8988T (cell line): ENCODE measurements around the gene ZFHX3.

ENCODE experiments used
- DNase-seq: peaks from one replicate; pipeline ENCODE4 v3.0.0; 2011

ZFHX3 gene

DNA sequence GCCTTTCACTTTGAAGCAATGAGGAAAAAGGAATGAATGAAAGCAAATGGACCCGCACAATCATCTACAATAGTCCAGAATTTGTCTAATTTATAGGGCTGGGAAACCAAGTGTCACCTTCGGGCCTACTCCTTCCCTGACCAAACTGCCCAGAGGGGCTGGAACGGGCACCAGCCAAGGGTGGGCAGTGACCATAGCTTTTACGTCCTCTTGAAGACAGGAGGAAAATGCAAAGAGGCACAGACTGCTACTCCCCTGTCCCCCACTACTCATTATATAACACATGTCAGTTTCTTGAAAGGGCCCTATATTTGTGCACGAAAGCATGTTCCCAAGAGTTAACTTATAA lies 122.3 kb downstream of the ZFHX3 start:
- no peak for DNase-seq

DNA sequence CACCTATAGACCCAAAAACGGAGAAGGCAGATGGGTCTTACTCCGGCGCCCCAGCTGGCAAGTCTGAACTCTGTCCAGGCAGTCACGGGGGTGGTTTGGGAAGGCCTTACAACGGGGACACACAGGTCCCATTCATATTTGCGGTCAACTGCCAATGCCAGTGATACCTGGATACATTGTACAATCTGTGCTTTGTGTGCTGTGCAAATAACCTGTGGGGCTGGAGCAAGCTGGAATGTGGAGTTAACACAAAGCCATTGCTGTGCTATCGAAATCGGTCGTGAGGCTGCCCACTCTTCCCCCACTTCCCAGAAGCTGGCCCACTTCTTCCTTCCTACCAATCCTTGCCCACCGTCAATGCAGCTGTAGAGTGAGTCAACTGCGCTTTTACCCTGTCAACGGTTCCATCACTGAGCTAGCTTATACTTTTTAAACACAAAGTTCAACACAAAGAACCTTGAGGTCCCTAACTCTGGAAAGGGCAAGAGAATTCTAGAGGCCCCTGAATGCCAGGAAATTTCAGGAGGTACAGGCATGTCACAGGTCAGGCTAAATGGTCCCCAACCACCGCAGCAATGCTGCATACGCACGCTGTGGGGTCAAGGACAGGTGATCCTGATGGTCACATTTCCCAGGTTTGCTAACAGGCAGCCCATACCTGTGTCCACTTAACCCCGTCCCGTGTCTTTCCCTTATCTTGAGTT lies 122.8 kb downstream of the ZFHX3 start:
- DNase-seq, result no peak

DNA sequence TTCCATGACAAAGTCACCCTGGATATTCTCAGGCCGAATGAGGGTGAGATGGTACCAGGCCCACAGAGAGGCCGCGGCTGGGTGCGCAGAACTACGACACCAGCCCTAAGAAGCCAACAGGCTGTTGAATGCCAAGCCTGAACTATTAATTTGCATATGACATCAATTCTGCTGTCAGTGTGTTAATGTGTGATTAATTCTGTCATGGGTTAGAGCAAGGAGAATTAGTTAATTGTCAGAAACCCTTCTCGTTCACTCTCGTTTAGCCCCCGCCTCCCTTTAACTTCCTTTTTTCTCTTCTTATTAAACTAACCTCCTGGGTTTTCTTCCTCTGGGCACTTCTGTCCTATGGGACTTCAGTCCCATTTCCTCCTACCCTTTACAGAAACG lies 123.4 kb downstream of the ZFHX3 start:
- no peak for DNase-seq

DNA sequence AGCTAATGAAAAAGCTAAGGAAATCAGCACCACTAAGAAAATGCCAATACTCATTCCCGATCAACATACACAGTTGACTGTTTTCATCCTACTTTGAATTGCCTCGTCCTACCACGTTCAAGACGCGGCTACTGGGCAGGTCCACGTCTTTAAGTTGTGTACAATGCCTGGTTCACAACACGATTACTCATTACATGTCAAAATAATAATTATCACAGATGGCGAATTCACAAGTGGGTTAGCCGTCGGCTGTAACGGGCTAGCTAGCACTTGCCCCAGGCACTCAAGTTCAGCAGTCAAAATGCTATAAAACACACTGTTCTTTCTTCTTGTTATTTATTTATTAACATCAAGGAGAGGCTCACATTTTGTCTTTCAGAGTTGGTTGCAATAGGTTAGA lies 124.2 kb downstream of the ZFHX3 start:
- no peak for DNase-seq

DNA sequence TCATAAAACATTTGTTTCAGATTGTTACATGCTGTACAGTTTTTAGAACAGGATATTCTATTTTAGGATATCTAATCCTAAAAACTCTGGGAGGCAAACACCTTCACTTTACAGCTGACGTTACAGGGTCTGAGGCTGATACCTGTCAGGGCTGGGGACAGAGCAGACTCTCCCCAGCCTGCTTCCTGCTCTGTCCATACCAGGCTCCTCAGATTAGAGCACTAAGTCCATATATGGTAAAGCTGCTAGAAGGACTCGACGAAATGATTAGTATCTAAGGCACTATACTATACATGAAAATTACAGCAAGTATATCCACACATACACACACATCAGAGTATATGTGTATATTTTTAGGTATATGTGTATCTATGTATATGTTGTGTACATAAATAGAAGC lies 125.2 kb downstream of the ZFHX3 start:
- no peak for DNase-seq

DNA sequence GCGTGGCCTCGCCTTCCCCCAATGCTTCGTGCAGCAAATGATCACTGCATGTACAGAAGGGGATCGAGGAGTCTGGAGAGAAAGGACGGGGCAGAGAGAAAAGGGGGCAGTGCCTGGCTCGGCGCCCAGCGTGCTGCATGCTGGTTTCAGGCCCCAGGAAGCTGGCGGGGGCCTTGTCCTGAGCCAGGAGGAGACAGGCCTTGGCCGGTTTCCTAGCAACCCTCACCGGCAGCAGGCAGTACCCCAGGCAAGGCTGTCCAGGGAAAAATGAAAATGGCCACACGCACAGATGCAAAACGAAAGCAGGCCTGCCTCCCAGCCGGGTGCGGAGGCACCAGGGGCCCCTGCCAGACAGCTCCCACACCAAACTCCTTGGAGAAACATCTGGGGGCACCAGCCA lies 126.3 kb downstream of the ZFHX3 start:
- DNase-seq, result no peak

DNA sequence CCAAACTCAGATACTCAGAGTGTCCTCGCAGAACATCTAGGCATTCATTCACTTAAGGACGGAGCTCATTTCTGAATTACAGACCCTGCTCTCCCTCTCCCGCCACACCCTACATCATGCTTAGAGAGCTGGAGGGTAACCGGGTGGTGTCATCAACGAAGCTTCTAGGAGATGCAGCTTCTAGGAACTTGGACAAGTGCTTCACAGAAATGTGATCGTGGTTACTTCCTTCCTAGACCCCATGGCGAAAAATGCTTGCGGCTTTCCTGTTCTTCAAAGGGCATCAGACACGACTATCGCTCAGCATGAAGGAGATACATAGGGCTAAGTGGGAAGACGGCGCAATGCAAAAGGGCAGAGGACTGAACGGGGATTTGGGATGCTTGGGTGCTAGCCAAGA lies 126.8 kb downstream of the ZFHX3 start:
- no peak for DNase-seq

DNA sequence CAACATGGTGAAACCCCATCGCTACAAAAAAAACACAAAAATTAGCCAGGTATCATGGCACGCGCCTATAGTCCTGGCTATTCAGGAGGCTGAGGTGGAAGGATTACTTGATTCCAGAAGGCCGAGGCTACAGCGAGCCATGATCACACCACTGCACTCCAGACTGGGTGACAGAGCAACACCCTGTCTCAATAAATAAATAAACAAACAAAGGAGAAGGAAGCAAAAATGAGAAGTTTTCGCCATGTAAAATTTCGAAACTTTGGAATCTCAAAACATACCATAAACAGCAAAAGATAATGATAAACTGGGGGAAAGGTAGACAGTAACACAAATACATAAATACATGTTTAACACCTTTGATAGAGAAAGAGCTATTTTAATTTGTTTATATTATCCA lies 130.9 kb downstream of the ZFHX3 start:
- no peak for DNase-seq

DNA sequence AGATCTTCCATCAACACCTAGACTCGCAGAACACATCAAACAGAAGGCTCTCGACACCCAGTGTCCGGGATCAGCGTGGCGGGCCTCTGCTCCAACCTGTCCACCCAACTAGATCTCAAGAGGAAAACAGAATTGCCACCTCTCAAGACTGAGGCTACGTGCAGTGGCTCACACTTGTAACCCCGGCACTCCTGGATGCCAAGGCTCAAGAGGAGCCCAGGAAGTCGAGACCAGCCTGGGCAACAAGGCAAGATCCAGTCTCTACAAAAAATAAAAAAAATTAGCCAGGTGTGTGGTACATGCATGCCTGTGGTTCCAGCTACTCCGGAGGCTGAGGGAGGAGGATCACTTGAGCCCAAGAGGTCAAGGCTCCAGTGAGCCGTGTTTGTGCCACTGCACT lies 132.6 kb downstream of the ZFHX3 start:
- no peak for DNase-seq

DNA sequence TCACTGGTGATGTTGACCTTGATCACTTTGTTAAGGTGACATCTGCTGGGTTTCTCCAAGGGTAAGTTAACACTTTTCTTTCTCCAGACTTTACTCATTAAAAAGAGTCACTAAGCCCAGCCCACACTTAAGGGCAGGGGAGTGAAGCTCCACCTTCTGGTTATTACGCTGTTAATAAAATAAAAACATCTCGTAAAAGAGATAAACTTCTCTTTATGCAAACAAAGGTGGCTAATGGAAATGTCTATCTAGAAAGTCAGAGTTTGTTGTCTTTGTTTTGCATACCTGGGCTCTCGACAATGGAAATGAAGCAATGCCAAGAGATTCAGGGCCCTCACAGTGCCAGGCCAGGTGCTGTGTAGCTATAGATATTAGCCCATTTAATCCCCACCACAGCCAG lies 134.4 kb downstream of the ZFHX3 start:
- DNase-seq, result no peak

DNA sequence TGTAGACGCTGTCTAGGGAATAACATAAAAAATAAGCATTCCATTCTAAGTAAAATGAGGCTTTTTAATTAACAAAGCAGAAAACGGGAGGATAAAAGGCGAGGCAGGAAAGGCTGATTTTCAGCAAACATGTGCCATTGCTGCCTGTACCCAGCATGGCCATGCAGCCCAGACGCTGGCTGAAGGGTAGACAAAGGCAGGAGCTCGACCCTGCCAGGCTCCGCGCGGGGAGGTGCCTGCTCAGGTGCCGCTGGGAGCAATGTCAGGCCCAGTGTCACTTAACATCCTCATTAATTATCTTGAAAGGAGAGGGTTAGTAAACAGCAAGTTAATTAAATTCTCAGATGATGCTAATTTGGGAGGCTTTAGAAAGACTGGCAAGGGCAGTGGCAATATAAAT lies 136.0 kb downstream of the ZFHX3 start:
- DNase-seq, result no peak

DNA sequence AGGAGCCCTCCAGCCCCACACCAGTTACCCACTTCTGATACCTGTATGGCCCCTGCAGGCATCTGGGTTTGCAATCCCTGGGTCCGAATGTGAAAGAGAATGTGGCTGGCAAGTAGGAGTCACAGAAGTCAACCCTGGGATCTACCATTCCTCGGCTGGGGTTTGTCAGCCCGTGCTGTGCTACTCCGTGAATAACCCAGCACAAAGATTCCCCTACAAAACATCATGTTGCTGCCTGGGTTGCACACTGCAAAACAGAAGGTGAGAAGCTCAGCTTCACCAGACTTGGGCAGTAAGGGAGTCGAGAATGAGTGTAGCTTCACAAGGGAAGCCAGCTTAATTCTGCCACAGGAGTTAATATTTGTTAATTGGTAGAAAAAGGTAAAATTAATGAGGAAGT lies 137.1 kb downstream of the ZFHX3 start:
- DNase-seq, result no peak

DNA sequence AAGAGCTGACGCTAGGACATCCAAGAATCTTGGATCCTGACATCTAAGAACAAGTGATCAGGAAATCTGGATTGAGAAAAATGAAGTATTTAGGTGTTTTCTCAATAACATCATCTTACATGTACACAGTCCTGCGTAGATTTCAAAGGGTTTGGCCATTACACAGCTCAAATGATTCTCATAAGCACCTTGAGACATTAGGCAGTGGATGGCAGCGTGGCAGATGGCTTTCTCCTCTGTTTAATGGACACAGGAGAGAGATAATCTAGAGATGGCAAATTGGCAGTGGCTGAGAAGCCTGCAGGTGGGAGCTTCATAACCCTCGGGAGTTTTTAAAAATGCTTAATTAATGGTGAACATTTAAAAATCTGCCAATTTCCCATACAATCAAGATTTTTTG lies 137.5 kb downstream of the ZFHX3 start:
- no peak for DNase-seq

DNA sequence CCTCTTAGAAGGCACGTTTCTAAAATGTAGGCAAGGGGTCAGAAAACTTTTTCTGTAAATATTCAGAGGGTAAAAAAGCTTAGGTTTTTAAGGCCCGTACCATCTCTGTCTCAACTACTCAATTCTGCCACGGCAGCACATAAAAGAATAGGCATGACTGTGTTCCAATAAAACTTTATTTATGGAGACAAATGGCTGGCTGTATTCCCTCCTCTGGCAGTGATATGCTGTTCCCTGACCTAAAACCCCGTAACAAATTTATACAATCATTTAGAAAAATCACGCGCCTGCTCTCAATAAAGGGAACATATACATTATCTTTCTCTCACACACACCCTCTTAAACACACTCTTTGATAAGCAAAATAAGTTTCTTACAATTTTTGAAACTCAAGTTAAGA lies 138.7 kb downstream of the ZFHX3 start:
- no peak for DNase-seq

DNA sequence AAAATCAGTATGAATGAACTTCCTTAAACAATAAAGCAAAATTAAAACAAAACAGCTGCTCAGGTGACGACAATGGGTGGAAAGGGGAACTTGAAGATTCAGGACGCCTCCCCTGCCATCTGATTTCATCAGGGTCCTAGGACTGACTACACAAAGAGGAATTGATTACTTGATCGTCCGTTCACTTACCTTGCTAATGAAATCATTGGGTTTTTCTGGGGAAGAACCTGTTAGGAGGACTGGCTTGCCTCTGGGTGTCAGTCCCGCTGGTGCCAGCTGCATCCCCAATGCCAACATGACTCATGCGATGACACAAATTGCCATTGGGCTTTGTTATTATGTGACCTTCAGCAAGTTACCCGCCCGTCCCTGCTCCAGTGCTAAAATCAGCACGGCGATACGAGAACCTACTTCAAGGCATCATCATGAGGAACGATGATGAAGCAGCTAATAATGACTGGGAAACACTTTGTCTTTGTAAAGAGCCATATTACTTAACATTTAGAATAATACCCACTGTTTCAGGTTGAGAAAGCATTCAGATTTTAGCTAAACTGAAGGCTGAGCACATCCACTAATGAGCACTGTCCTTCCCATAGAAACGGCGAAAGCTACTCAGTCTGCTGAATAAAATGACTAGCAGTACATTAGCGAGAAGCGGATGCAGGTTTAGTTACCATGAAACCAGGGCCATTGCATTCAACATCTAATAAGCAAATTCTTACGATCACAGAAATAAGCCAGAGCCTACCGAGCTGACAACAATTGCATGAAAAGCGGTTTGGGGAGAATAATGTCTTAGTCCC lies 139.4 kb downstream of the ZFHX3 start:
- no peak for DNase-seq

DNA sequence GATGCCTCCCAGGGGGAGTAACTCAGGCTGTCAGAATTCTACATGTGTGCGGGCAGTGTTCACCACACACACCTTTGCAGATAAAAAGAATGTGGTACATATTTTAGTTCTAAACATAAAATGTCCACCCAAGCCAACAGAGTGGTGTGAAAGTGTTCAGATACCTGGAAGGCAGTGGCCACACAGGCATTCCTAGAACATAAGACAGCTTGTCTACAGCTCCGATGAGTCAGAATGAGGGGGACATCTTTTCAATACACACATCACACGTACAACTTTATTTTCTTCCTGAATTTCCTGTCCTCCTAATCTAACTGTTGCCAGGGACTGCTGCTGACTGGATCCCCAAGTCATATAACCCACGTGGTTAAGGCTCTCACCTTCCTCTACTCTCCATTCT lies 142.3 kb downstream of the ZFHX3 start:
- no peak for DNase-seq

DNA sequence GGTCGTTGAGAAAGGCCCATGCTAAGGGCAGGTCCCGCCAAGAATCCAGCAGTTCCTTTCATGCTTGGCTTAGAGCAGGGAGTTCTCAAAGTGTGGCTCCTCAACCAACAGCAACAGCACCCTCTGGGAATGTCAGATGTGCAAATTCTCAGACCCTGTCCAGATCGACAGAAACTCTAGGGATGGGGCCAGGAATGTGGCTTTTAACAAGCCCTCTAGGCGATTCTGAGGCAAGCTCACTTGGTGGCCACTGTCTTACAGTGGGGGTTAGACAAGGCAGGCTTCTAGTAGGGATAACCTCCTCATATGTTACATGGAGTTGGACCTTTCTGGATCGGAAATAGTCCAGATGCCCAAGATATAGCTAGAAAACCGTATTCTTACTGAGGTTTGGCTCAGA lies 144.8 kb downstream of the ZFHX3 start:
- DNase-seq, result no peak

DNA sequence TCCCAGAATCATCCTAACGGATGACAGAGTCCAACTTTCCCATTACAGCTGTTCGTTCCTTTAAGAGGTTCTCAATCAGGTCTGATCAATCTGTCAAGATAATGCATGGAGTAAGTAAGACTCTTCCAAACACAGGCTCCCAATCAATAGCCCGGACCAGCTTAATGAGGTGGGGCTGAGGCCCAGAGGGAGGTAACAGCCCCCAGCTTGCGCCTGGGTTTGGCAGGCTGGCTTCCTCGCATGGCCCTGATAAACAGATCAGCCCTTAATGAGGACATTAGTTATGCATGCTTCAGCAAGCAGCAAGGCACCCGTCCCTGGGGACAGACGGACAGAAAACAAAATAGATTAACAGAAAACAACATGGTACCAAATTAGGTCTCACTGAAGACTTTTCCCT lies 145.7 kb downstream of the ZFHX3 start:
- no peak for DNase-seq

DNA sequence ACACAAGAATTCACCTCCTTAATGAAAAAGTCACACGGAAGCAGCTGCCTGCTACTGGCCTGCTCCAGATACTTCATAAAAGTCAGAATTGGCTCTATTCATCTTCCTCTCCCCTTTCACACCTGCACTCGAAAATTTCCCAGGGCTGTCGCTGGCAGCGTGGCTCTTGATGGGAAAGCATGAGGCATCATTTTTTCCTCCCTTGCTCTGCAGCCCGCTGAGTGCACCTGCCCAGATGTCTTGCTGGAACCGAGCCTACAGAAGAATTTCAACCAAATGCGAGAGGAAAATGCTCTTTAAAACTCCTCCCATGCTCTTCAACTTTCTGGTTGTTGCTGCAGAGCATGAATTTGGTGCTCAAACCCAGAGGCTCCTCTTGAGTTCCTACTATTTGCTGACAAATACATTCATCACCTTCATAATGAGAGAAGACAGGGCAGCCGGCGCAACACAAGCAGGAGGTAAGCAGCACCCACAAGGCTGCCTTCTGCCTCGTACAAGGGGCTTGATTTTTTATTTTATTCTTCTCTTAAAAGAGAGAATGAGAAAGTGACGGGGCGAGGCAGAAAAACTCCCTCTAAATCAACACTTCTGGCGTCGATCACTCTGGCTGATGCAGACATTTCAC lies 146.8 kb downstream of the ZFHX3 start:
- no peak for DNase-seq

DNA sequence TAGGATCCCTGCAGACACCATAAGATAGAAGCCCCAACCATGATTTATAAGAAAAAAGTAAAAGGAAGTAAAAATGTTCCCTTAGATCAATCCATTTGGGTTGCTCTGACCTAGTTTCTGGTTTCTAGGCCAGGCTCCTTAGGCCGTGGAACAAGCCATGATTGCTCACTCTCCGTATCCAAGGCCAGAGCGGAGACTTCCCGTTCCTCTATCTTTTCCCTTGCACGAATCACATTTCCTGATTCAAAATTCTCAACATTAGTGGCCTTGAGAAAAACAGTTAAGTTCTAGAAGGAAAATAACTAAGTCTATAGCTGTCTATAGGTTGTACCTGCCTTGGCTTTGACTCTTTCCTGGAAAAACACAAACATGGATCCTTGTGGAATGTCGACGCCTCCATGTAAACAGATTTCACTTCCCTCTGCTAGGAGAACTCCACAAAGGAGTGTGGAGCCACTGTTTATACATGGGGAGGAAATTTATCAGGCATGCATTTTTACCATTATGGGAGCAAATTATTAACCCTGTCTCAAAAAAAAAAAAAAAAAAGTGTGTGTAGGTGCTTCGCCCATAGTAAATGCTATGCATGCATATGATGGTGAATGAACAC lies 149.6 kb downstream of the ZFHX3 start:
- DNase-seq, result no peak

DNA sequence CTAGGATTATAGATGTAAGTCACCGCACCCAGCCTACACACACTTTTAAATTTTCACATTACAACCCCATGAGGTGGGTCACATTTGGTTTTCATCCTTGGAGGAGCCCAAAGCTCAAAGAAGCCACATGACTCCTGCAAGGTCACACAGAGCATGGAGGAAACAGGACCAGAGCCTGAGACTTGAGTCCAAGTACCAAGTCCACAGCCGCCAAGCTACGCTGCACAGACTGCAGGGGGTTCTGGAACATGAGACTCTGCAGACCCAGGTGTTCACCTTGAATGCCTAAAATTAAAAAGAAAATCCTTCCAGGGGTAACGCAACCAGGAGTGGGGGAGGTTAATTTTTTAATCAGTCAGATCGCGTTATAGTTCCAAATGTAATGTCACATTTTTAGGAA lies 150.2 kb downstream of the ZFHX3 start:
- no peak for DNase-seq

DNA sequence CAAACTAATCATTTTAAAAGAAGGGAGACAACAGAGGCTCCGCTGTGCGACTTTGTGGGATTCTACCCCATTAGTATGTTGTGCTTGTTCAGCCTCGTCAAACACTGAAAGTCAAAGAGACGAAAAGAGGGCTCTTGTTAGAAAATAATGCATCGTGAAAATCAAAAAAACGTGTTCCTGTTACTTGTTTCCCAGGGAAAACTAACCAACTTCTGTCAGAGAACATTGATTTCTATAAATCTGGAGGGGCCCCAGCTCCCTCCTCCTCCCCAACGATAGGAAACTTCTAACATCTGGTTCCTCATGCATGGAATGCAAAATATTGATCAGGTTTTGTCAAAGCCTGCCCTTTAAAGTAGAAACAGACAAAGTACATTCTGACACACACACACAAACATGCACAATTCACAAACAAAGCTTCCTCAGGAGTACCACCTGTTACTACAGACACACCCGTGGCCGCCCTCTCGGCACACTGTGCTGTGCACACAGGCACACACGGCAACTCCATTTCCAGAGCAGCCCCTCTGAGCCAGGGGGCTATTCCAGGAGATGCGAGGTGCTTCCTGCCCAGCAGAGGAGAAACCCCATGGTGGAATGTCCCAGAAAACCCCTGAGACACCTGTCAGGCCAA lies 151.3 kb downstream of the ZFHX3 start:
- DNase-seq, result no peak

DNA sequence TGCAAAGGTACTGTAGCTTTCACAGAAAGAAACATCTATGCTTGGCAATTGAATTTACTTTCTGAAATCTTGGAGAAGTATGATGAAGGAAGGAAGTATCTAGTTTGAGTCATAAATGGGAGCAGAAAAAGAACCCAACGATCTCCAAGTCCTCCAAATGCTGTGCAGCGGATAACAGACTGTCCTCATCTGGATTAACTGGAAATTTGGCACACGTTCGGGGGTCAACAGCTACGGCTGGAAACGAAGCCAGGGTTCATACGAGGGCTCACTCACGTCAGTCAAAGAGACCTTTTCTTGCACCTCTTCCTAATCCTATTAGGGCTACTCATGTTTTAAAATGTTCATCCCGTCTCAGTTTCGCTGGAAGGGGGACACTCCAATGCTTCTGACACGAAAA lies 152.0 kb downstream of the ZFHX3 start:
- DNase-seq, result no peak
